Left renal pelvis (tissue), 4 donors: ENCODE data around the gene CBLB. TPM values are rescaled to one million over a fixed set of nuclear protein-coding genes. Genes with fewer than 3 reads are reported as not detected.
"Not testable (repeated sequence)": the region's sequence is repeated elsewhere in the genome, so short reads cannot be mapped to it uniquely, and the experiment has no call there.

ENCODE experiments used
- DNase-seq, 4 donors: peaks; one replicate each; pipeline ENCODE4 v3.0.0-alpha.2; 2013; ENCODE audit warnings: low read depth in 4 of 4, low spot score in 3 of 4
- polyA plus RNA-seq, 4 donors: library from polyadenylated mRNA; unstranded; fragments of 120-200 nt; gene quantifications; one replicate each; pipeline ENCODE4 v1.2.1, GENCODE V29; 2013; ENCODE audit not compliant: insufficient read length in 4 of 4

CBLB gene
- polyA plus RNA-seq, 4 donors = 40.2 to 53.7 (median 49.5) TPM

DNA sequence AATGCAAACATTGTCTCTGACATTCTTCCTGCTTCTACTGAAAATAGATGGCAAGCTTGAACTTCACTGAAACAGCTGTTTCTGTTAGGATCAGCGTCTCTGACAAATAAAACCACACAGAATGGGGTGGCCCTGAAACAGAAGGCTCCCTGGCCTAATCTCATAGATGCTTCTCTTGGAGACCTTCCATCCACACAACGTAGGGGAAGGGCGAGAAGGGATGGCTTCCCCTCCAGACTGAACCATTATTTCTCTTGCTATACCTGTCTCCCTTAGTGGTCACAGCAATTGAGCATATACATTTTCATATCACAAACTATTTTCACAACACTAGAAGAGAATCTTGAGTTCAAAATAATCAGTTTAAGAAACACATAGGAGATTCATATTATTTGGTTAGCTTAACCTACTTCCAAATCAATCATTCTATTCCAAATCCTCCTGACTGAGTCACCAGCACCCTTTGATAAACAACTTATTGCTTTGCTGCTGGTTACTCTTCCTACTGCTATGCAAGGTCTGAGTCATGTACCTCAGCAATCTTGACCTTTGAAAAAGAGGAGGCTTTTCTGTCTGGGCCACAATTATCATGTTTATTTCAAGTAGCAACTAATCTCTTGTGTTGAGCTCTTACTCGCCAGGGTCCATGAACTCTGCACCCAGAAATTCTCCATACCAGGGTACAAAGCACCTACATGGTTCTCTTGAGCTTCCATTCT lies 45.5 kb downstream of the CBLB start:
- no peak for DNase-seq

DNA sequence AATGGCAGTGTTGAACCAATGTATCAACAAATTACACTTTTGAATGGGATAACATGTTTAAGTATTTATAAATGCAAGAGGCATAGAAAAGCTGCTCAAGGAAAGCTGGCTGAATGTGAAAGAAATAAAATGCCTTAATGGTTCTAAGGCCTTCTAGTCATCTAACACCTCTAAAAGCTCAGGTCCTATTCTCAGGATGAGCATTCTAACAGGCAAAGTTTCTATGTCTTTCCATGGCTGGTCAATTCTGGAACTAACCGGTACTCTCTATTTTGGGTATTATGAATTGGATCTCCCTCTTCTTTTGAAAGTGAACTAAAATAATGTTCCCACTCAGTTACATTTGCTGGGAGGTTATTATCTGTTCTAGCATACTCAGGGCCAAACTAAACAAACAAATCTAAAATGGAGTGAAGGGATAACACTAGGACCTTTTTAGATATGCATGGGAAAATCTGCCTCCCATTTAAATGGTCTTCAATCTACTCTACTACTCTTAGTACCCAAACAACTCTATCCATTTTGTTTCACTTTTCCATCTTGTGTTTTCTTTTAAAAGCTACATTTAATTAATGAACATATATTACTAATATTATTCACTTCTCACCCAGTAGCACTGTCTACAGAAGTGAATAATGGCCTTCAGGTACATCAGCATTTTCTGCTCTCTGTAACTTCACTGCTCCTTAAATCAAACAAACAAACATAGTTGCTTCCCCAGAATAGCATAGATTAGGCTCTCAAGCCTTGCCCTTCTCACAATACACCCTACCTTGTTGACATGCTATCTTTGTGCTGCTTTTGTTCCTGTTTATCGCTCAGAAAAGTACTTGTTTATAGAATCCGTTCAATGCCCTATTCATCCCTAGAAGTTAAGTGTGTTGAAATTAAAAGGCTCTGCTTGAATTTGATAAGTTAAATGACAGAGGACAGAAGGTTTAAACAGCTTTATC lies 46.4 kb downstream of the CBLB start:
- no peak for DNase-seq

DNA sequence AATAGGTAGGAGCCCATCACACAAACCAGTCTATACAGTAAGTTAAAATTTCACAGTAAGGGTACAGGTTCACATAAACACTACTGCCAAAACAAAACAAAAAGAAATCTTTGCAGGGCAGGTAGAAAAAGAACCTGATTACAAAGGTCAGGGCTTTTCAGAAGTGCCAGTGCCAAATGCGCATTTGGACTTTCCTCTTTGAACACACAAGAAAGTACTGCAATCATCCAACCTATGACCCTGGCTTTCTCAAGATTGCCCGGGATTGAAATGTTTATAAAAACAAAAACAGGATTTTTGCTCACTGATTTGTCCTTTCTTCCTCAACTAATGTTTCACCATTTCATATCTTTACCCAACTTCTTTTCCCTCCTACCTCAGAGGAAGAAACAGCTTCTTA lies 47.4 kb downstream of the CBLB start:
- DNase-seq = no peak

DNA sequence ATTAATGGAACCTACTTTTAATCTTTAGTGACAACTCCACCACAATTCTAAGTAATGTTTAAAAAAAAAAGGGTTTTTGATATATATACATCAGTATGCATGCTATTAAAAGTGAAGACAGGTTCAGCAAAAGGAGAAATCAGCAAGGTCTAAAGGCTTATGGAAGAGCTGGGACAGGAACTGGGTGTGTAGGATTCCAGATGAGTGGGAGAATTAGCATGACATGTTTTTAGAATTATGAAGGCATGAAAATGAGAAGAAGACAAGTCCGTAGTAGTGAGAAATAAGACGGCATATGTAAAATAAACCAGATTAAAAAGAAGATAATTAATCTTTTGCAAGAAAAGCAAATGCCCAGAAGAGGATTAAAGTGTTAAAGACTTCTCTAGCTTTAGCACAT lies 52.0 kb downstream of the CBLB start:
- DNase-seq = no peak

DNA sequence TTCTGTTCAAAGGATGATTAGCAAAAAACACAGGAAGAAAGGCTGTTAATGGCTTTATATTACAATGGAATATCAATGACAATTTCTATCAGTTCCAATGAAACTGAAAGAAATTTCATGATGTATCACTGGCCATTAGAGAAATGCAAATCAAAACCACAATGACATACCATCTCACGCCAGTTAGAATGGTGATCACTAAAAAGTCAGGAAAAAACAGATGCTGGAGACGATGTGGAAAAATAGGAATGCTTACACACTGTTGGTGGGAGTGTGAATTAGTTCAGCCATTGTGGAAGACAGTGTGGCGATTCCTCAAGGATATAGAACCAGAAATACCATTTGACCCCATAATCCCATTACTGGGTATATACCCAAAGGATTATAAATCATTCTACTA lies 53.5 kb downstream of the CBLB start:
- not testable (repeated sequence) for DNase-seq

DNA sequence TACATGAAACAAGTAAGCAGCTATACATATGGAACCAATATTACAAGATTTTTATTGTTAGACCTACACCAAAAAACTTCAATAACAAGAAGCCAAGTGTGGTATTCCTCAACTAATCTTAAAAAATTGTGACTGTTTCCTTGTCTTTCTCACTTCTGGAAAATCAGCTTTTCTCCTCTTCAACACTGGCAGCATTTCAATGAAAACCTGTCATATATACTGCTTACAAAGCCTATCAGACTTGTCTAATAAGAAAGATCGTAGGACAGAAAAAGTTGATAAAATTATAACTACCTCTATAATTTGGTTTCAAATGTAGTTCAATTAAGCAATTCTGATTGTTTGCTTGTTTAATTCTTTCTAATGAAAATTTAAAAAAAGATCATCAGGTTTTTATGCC lies 55.1 kb downstream of the CBLB start:
- DNase-seq = no peak

DNA sequence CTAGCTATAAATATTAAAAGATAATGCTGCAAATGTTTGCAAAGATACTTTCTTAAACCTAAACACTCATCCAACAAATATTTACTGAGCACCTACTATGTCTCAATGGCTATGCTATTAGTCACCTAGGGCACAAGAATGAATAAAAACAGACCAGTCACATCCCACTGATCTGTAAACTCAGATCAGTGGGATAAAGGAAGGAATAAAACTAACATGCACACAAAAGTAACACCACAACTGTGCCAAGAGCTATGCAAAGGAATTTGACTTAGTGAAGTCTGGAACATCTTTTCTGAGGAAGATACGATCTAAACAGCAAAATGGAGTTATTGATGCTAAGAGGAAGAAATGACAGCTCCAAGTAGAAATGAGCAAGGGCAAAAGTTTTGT lies 56.6 kb downstream of the CBLB start:
- no peak for DNase-seq

DNA sequence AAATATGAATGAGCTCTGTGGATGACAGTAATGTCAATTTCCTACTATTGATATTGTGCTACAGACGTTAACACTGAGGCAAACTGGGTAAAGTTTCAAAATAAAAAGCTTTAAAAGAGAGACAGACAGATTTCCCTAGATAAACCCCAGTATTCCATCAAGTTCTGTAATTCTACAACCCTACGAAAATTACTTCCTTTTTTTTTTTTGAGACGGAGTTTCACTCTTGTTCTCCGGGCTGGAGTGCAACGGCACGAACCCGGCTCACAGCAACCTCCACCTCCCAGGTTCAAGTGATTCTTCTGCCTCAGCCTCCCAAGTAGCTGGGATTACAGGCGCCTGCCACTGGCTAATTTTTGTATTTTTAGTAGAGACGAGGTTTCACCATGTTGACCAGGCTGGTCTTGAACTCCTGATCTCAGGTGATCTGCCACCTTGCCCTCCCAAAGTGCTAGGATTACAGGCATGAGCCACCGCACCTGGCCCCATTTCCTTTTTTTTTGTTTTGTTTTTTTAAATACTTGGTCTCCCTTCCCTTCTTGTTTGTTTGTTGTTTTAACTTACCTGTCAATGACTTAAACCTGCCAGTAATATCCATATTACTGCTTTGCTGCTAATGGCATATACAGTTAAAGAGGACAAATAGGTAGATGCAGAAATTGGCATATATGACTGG lies 57.2 kb downstream of the CBLB start:
- DNase-seq = no peak

DNA sequence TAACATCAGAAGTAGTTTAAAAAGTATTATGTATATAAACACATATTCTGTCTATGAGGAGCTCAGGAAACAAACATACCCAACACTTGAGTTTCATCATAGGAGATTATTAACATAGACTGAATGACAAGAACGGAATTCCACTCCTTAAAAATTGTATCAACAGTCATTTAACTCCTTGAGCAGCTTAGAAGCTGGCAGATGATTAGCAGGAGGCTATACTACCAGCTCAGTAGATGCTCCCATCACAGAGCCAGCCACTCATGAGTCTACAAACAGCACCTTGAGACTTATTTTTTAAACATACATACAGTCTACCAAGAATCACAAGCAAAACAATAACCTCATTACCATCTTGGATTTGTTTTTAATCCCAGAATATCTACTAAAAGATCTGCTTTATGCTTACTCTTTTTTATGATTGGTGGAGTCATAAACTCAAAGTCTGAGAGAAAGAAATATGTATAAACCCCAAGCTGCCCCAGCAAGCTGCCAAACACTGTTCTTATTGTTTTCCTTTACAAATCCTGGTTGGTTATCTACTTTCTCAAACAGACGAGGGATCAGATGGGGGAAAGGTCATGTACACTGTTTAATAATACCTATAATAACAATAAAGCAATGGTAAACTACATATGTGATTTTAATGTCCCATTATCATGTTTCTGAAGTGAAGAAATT lies 59.5 kb downstream of the CBLB start:
- DNase-seq = no peak

DNA sequence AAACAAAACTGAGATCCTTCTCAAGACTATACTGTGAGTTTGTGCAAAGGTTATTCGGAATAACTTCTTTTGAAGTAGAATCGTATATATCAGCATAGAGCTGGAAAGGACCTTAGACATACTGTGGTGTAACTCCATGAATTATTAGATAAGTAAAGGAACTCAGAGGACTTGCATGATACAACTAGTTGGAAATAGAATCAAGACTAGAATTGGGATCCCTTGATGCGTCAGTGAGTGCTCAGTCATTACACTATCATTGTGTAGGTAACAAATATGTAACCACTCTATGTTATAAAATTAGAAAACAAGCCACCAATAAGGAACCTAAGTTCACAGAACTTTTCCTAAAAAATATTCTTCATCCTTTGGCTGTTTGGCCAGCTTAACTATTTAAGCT lies 61.1 kb downstream of the CBLB start:
- DNase-seq = no peak

DNA sequence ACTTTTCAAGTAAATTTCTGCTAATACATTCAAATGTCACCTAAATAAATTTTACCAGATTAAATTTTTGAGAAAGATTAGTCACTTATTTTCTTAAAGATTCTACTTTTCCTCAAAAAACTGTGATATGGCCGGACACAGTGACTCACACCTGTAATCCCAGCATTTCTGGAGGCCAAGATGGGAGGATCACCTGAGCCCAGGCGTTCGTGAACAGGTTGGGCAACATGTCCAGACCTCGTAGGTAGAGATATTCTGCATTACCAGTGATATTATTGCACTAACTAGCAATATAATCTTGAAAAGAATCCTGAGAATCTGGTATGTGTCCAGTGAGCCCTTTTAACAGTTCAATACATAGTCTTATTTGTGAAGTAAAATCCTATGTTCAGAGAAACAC lies 61.7 kb downstream of the CBLB start:
- DNase-seq = no peak

DNA sequence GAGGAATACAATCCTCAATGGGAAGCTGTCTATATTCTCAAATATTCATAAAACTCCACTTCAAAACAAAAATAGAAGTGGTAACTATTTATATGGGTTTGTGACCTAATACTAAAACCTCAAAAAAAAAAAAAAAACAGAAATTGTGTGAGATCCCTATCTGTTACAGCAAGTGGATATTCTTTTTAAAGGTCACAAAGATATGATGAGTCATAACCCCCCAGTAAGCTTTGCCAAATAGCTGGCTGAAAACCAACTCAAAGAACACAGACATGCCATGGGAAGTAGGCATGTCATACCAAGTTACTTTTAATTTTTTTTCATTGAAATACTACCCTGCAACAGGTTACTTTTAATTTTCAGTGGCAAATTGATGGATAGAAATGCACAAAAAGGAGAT lies 62.5 kb downstream of the CBLB start:
- DNase-seq = no peak

DNA sequence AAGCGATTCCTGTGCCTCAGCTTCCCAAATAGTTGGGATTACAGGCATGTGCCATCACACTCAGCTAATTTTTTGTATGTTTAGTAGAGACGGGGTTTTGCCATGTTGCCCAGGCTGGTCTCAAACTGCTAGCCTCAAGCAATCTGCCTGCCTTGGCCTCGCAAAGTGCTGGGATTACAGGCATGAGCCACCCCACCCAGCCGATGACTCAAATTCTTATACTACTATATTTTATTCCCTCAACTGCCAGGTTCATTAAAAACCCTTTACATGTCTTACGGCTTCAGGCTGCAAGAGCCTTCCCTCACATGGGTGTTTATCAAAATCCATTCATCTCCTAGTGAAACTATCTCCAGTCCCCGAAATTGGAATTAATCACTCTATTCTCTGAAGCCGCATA lies 63.4 kb downstream of the CBLB start:
- no peak for DNase-seq

DNA sequence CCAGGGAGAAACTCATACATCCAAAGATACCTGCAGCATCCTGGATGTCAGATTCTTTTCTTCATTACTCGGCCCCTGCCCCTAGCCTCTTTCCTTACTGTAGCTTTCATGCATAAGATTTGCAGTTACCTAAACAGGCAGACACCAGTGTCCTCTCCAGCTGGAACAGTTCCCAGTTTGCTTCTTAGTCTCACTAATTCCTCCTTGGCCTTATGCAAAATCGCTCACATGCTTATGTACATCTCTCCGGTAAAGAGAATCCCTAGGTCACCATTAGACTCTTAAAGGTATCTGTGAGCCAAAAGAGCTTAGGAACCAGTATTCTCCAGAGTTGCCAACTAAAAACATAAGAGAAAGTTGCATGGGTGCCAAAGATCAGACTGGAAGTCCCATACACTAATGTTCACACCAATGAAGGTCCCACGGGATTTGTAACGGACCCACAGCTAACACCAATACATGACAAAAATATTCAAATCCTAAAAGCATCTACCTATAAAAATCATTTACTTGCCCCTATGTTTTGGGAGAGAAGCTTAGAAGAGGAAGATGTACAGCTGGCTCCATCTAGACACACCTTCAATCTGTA lies 66.6 kb downstream of the CBLB start:
- no peak for DNase-seq

DNA sequence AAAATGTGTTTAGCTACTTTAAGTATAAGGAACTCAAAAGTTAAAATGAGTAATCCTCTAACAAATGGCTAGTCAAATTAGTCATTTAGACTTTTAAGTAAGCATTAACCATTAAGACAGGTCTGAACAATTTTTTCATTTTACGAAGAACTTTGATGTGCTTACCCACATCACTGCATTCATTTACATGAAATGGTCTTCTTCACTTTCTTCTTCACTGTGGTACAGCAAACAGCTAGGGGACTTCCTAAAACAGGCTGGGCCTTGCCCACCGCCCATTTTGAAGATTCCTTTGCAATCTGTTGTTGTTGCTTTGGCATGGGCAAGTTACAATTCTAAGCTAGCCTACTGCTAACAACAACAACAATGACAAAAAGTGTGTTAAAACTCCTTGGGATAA lies 67.4 kb downstream of the CBLB start:
- no peak for DNase-seq

DNA sequence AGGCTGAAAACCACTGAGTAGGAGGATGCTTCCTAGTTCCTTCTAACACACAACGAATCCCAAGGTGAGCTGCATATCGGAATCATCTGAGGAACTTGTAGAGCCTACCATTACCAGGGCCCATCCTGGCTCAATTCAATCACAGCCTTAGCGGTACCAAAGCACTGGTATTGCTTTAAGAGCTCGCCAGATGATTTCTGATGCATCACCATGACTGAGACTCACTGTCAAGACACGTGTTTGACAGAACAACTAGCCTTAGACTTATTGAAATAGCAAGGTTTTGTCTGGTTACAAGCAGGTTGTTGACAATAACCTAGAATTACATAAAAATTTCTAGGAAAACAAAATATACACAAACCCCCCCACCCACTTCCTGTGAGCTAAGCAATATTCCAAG lies 68.5 kb downstream of the CBLB start:
- DNase-seq = no peak

DNA sequence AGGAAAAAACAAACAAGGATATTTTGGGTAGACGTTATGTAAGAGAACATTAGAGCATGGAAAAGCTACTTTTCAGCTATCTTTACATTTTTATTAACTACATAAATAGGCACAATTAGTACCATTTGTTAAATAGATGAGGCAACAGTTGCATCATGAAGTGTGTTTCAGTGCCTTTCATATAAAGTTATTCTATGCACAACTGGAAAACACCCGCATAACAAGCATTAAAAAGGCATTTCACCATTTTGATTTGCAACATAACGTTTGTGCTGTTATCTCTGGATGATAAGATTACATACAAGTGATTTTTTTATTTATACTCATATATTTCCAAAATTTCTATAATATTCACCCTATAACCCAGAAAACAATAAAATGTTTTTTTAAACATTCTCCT lies 69.5 kb downstream of the CBLB start:
- no peak for DNase-seq

DNA sequence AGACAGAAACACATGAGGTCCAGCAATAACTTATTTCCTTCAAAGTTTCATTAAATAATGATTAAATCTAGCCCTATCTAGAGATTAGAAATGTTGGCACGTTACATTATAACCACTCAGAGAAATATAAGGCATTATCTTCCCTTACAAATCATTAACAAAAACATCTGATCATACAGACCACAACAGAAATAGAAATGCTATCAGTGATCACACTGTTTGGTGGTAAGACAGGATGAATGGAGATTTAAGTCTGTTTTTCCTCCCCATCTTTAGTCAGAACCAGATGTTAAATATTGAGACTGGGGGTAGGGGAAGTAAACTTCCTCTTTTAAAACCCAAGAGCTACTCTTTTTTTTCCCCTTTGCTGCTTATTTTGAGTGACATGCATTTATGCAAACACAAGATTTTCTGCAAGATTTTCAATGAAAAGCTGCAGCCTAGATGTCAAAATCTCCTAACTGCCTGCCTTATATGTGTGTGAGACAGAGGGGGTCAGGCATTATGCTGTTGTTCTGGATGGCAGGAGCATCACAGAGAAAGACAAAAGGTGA lies 70.4 kb downstream of the CBLB start:
- no peak for DNase-seq

DNA sequence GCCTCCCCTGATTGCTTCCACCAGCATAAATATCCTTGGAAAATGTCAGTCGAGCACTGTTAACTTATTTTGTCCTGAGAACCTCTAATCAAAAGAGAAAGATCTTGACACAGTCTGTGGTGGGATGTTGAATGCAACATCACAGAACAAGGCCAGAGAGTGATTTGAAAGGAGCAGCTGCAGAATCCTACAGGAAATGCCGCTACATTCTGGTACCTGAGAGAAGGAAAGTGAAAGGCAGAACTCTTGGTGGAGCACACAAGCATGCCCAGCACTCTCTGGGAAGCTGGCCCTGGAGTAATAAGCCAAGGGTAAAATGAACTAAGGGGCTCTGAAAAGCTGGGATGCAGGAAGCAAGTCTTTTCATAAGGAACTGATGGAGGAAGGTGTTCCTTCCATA lies 75.8 kb downstream of the CBLB start:
- no peak for DNase-seq
